Panc1 (cell line): Measurements from ENCODE around the gene GRIP1. TPM values are rescaled to one million over a fixed set of nuclear protein-coding genes. Genes with fewer than 3 reads are reported as not detected.

Experiments used
- ATAC-seq: fragments of 200-7000 bp; cut with Tn5 transposase; 2 replicates; pipeline ENCODE4 v1.9.1; 2020; ENCODE audit warnings: mild to moderate bottlenecking, moderate library complexity
- BruUV-seq: library from RNA; stranded (reverse); fragments of 400-500 nt; replicated peaks from 2 replicates; lab custom pipeline; 2021; lab: Mats Ljungman, UMichigan
- CTCF ChIA-PET: fragments of 300-600 bp; sonication (Branson Sonifier 250); formaldehyde crosslinking; loops from one replicate; lab custom pipeline; 2022; ENCODE audit warnings: antibody characterized with exemption; lab: Charles Lee
- POLR2A ChIA-PET: fragments of 300-600 bp; sonication (Branson Sonifier 250); formaldehyde crosslinking; loops from one replicate; lab custom pipeline; 2022; ENCODE audit warnings: antibody characterized with exemption; lab: Charles Lee
- DNase-seq: peaks from one replicate; pipeline ENCODE4 v3.0.0-alpha.2; 2010; ENCODE audit warnings: low read depth, low spot score
- H3K27ac ChIP-seq: 2 replicates; pipeline ENCODE4 v1.5.1; 2011; ENCODE audit warnings: mild to moderate bottlenecking, low read length, inconsistent platforms
- H3K27me3 ChIP-seq: fragments of 200-500 bp; sonication (Bioruptor generic); 2 replicates; pipeline ENCODE4 v1.6.0; 2014; ENCODE audit warnings: low read length, inconsistent platforms; ENCODE audit not compliant: control insufficient read depth, insufficient read depth
- H3K36me3 ChIP-seq: fragments of 200-500 bp; sonication (Bioruptor generic); 2 replicates; pipeline ENCODE4 v1.5.1; 2014; ENCODE audit warnings: inconsistent platforms, mild to moderate bottlenecking, low read length, moderate library complexity; ENCODE audit not compliant: control insufficient read depth, insufficient read depth
- H3K4me1 ChIP-seq: 2 replicates; pipeline ENCODE4 v1.5.1; 2011; ENCODE audit warnings: inconsistent platforms, mild to moderate bottlenecking, low read length, moderate library complexity; ENCODE audit not compliant: control insufficient read depth, insufficient read depth
- H3K4me3 ChIP-seq, 2 experiments: 2 replicates each; pipeline ENCODE4 v1.5.1; 2011 to 2012; ENCODE audit warnings: low read depth in 2 of 2, low read length in 2 of 2, mild to moderate bottlenecking in 2 of 2, inconsistent platforms in 1 of 2, moderate library complexity in 1 of 2
- H3K9me3 ChIP-seq: fragments of 200-500 bp; sonication (Bioruptor generic); 2 replicates; pipeline ENCODE4 v1.5.1; 2014; ENCODE audit warnings: low read depth, mild to moderate bottlenecking, inconsistent platforms, low read length, moderate library complexity; ENCODE audit not compliant: control insufficient read depth, insufficient read depth
- POLR2AphosphoS5 ChIP-seq: IDR thresholded peaks from 2 replicates; pipeline ENCODE4 v1.6.1; 2012; ENCODE audit warnings: mild to moderate bottlenecking, low read depth, low read length, moderate library complexity
- REST ChIP-seq, 2 experiments: IDR thresholded peaks; 2 replicates each; pipeline ENCODE4 v1.6.1; 2011 to 2012; ENCODE audit warnings: low read depth in 2 of 2, control low read depth in 1 of 2, low read length in 1 of 2, mild to moderate bottlenecking in 1 of 2, moderate library complexity in 1 of 2; ENCODE audit not compliant: insufficient read depth in 1 of 2
- SIN3A ChIP-seq: IDR thresholded peaks from 2 replicates; pipeline ENCODE4 v1.6.1; 2012; ENCODE audit warnings: low read depth, mild to moderate bottlenecking, low read length, moderate library complexity, borderline replicate concordance; ENCODE audit not compliant: insufficient read depth
- TCF7L2 ChIP-seq: IDR thresholded peaks from 2 replicates; pipeline ENCODE4 v1.6.1; 2011; ENCODE audit warnings: mild to moderate bottlenecking, low read depth, low read length, inconsistent platforms
- in situ Hi-C: cut with HindIII; loops from 2 replicates; pipeline ENCODE4 v1.10.0; 2016; ENCODE audit warnings: low sequenced_read_pairs, low pct_unique_long_range_greater_than_20kb
- intact Hi-C: fragments of 100-400 bp; cut with micrococcal nuclease; formaldehyde crosslinking; loops from one replicate; pipeline ENCODE4 v1.10.0; 2022; ENCODE audit not compliant: unreplicated experiment
- total RNA-seq: library from RNA; stranded (reverse); gene quantifications from one replicate; pipeline ENCODE4 v1.2.1, GENCODE V29; 2021; ENCODE audit not compliant: unreplicated experiment
- TF ChIP-seq, protein P1 (sequence below): fragments of 450-650 bp; IDR thresholded peaks from 2 replicates; pipeline ENCODE4 v1.5.1; 2017; ENCODE audit warnings: mild to moderate bottlenecking

The GRIP1 gene
- total RNA-seq, 1 experiment from 2014 or later = 9.2 TPM

- peak overlapping the region; percentile 87 to 89 for H3K4me3 ChIP-seq
- in situ Hi-C loops (no loop called here), intact Hi-C loops (no loop called here)
- TF ChIP-seq, protein P1, sequence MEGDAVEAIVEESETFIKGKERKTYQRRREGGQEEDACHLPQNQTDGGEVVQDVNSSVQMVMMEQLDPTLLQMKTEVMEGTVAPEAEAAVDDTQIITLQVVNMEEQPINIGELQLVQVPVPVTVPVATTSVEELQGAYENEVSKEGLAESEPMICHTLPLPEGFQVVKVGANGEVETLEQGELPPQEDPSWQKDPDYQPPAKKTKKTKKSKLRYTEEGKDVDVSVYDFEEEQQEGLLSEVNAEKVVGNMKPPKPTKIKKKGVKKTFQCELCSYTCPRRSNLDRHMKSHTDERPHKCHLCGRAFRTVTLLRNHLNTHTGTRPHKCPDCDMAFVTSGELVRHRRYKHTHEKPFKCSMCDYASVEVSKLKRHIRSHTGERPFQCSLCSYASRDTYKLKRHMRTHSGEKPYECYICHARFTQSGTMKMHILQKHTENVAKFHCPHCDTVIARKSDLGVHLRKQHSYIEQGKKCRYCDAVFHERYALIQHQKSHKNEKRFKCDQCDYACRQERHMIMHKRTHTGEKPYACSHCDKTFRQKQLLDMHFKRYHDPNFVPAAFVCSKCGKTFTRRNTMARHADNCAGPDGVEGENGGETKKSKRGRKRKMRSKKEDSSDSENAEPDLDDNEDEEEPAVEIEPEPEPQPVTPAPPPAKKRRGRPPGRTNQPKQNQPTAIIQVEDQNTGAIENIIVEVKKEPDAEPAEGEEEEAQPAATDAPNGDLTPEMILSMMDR = no peak
- TF ChIP-seq REST (IDR thresholded peaks at IDR 0.05; ENCODE audit: insufficient read depth in 1 of 2, low read depth in 2 of 2, low read length in 1 of 2) = no peak
- no peak for TF ChIP-seq POLR2AphosphoS5
- TF ChIP-seq TCF7L2 = no peak
- TF ChIP-seq SIN3A = no peak
- POLR2A ChIA-PET = interaction anchor here (0.6 to 1.2 kb wide), 7 partner anchors 11 to 1134 kb away, joined by 3 to 19 read pairs (median 7); partner anchors contain the start of gene LEMD3
- BruUV-seq = TSS peak; percentile 90
- H3K36me3 ChIP-seq = no peaks in the 10 kb centered on the region; the same call in 1 of the 2 replicates
- peaks cover 2% of the 10 kb centered on the region; the same call in 1 of the 2 replicates for H3K27me3 ChIP-seq
- no peaks in the 10 kb centered on the region for H3K9me3 ChIP-seq
- ATAC-seq = no peak
- no peak for DNase-seq
- peak overlapping the region; percentile 86 for H3K27ac ChIP-seq
- H3K4me1 ChIP-seq = peaks cover 9% of the 10 kb centered on the region
- CTCF ChIA-PET = interaction anchor here (0.7 kb wide), 1 partner anchor 25 kb away, joined by 8 read pairs; no protein-coding TSS in a partner anchor
These were observed 376.1 kb downstream of the GRIP1 start for GRCh38 chr12:66302827-66303169.

DNA sequence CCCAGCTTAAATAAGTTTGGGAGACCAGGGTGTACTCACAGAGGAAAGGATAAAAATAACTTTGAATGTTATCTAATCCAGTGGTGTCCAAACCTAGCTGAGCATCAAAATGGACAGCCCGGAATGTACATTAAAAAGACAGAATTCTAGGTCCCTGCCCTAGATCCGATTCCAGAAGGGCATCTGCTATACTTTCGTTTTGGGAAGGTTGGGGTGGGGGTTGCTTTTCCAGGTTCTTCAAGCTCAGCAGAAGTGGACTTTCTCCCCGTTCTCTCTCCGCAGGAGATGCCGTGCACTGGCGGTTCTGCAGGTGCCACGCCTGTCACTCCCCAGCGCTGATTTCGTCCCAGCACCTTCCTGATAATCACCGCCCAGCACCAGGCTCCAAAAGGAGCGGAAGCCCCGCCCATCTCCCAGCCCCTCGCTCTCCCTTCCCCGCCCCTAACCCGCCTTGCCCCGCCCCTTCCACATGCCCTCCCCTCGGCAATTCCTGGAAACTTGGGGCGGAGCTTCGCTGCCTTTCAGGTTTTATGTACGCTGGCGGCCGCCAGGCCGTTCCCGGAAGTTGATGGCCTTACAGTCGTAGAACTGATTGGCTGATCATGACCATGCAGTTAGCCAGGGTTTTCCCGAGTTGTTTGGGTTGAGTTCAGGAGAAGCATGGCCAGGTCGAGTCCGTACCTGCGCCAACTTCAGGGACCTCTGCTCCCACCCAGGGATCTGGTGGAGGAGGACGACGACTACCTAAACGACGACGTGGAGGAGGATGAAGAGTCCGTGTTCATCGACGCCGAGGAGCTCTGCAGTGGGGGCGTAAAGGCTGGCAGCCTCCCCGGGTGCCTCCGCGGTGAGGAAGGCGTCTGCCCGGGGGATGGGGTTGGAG is 376.7 kb downstream of the GRIP1 start, which contains the start of gene HELB:
HELB (plus strand) TSS at position 550 of the 883 bp plus-strand sequence; CDS start at position 661, 111 bp downstream.
- Histone ChIP-seq H3K4me1 (peaks cover 9% of the 10 kb centered on the region), H3K27me3 (peaks cover 2% of the 10 kb centered on the region; the same call in 1 of the 2 replicates), H3K9me3 (no peaks in the 10 kb centered on the region), H3K4me3 (peak within 1 kb of the TSS; percentile 87 to 89), H3K27ac (peak within 1 kb of the TSS; percentile 86), H3K36me3 (no peaks in the 10 kb centered on the region; the same call in 1 of the 2 replicates)
- TF ChIP-seq TCF7L2 (peak; percentile 53; the same call in 1 of the 2 replicates), POLR2AphosphoS5 (peak; percentile 77), REST (IDR thresholded peaks at IDR 0.05; ENCODE audit: insufficient read depth in 1 of 2, low read depth in 2 of 2, low read length in 1 of 2) (peak in 1 of 2 experiments; percentile 47; a peak in 1 of 4 replicates), SIN3A (peak; percentile 62; the same call in 1 of the 2 replicates)
- TF ChIP-seq, protein P1 = no peak
- in situ Hi-C loops (no loop called here), intact Hi-C loops (no loop called here)
- ATAC-seq (peak; percentile 99), DNase-seq (peak; percentile 76)
- POLR2A ChIA-PET = interaction anchor here (0.6 to 1.2 kb wide), 6 partner anchors 12 to 347 kb away, joined by 3 to 19 read pairs (median 6); no protein-coding TSS in a partner anchor
- BruUV-seq = no TSS peak
- CTCF ChIA-PET = interaction anchor here (0.7 kb wide), 1 partner anchor 25 kb away, joined by 8 read pairs; no protein-coding TSS in a partner anchor
